GM18873 (cell line): ENCODE results near the gene STX16.

Experiments used
- ATAC-seq: cut with Tn5 transposase; IDR thresholded peaks from one replicate; pipeline ENCODE4 v1.9.1; 2021; ENCODE audit warnings: mild to moderate bottlenecking, moderate library complexity, moderate number of reproducible peaks; ENCODE audit not compliant: unreplicated experiment, low FRiP score

Gene STX16

GRCh38 chr20:58695084-58695722 is 44.1 kb downstream of the STX16 start:
- ATAC-seq = no peak

GRCh38 chr20:58695895-58696375 is 44.9 kb downstream of the STX16 start:
- no peak for ATAC-seq

- ATAC-seq = no peak
Observed at GRCh38 chr20:58696411-58696961, 45.4 kb downstream of the STX16 start.

GRCh38 chr20:58697201-58697866 is 46.3 kb downstream of the STX16 start:
- ATAC-seq = no peak

GRCh38 chr20:58697867-58698703 is 47.0 kb downstream of the STX16 start:
- no peak for ATAC-seq

- no peak for ATAC-seq
Observed at GRCh38 chr20:58698741-58699622, 47.9 kb downstream of the STX16 start.

- ATAC-seq = no peak
Observed at GRCh38 chr20:58699623-58700107, 48.6 kb downstream of the STX16 start.

- ATAC-seq = no peak
Observed at GRCh38 chr20:58700121-58700821, 49.2 kb downstream of the STX16 start.

GRCh38 chr20:58700823-58701222 is 49.7 kb downstream of the STX16 start:
- no peak for ATAC-seq

GRCh38 chr20:58701431-58702160 is 50.5 kb downstream of the STX16 start:
- no peak for ATAC-seq

- no peak for ATAC-seq
Observed at GRCh38 chr20:58702161-58702510, 51.1 kb downstream of the STX16 start.

GRCh38 chr20:58702859-58703648 is 52.0 kb downstream of the STX16 start:
- no peak for ATAC-seq

GRCh38 chr20:58703765-58704371 is 52.8 kb downstream of the STX16 start:
- no peak for ATAC-seq

- ATAC-seq = no peak
Observed at GRCh38 chr20:58705208-58705926, 54.3 kb downstream of the STX16 start.

GRCh38 chr20:58706150-58706892 is 55.2 kb downstream of the STX16 start:
- no peak for ATAC-seq
